Measurements from ENCODE around the gene PARD6G.

GRCh38 chr18:80154293-80154692 lies 93.0 kb downstream of the PARD6G start:
- TF ChIP-seq ARNT (IDR thresholded peaks at IDR 0.05) (no peak), SUZ12 (IDR thresholded peaks at IDR 0.05) (no peak), NFRKB (IDR thresholded peaks at IDR 0.05) (no peak), HDGF (IDR thresholded peaks at IDR 0.05; ENCODE audit: borderline replicate concordance) (no peak), TARDBP (IDR thresholded peaks at IDR 0.05) (no peak), FOXK2 (IDR thresholded peaks at IDR 0.05) (no peak), ELF4 (IDR thresholded peaks at IDR 0.05) (no peak), SP1 (IDR thresholded peaks at IDR 0.05) (no peak), FOXA1 (IDR thresholded peaks at IDR 0.05) (no peak), CTBP1 (IDR thresholded peaks at IDR 0.05; ENCODE audit: borderline replicate concordance) (no peak), BHLHE40 (IDR thresholded peaks at IDR 0.05; ENCODE audit: borderline replicate concordance) (no peak)

Measured in HEK293T (cell line).